ENCODE measurements around the gene PLRG1.

Gene PLRG1

GRCh38 chr4:154516318-154517029 lies 33.7 kb downstream of the PLRG1 start:
- DNase-seq = no peak

GRCh38 chr4:154511981-154512380 lies 38.2 kb downstream of the PLRG1 start:
- no peak for DNase-seq

- no peak for DNase-seq
These were observed 38.7 kb downstream of the PLRG1 start for GRCh38 chr4:154511548-154511947.

GRCh38 chr4:154507156-154507555 lies 43.0 kb downstream of the PLRG1 start:
- DNase-seq = no peak

- no peak for DNase-seq
These were observed 43.9 kb downstream of the PLRG1 start for GRCh38 chr4:154506253-154506652.

- DNase-seq = no peak
These were observed 46.6 kb downstream of the PLRG1 start for GRCh38 chr4:154503598-154503997.

- no peak for DNase-seq
These were observed 48.1 kb downstream of the PLRG1 start for GRCh38 chr4:154502111-154502510.

GRCh38 chr4:154497889-154498288 lies 52.3 kb downstream of the PLRG1 start:
- no peak for DNase-seq

GRCh38 chr4:154495867-154496266 lies 54.3 kb downstream of the PLRG1 start:
- no peak for DNase-seq

GRCh38 chr4:154492288-154492687 lies 57.9 kb downstream of the PLRG1 start:
- no peak for DNase-seq

- DNase-seq = no peak
These were observed 58.6 kb downstream of the PLRG1 start, which contains the start of gene DCHS2 for GRCh38 chr4:154491341-154492271. Gene DCHS2, minus strand, starts transcription at chr4:154491799. Its CDS starts 444 bp downstream, at chr4:154491355.

GRCh38 chr4:154490583-154491340 lies 59.4 kb downstream of the PLRG1 start:
- DNase-seq = no peak

- no peak for DNase-seq
These were observed 60.0 kb downstream of the PLRG1 start for GRCh38 chr4:154490234-154490582.

- no peak for DNase-seq
These were observed 60.5 kb downstream of the PLRG1 start for GRCh38 chr4:154489558-154490233.

GRCh38 chr4:154487145-154487544 lies 63.1 kb downstream of the PLRG1 start:
- no peak for DNase-seq

- no peak for DNase-seq
These were observed 65.0 kb downstream of the PLRG1 start for GRCh38 chr4:154485127-154485773.

Measured in stimulated activated naive CD4-positive, alpha-beta T cell treated with Interleukin-2 at 50 U/mL for 16 hours (primary cell).